GM06990 (cell line): ENCODE data around the gene EYA4.

Source experiments
- DNase-seq: peaks from one replicate; pipeline ENCODE4 v3.0.0-alpha.2; 2011; ENCODE audit not compliant: insufficient read length; ENCODE audit errors: extremely low read depth
- H3K27me3 ChIP-seq: replicated peaks from 2 replicates; pipeline ENCODE4 v1.6.0; 2011; ENCODE audit warnings: low read length; ENCODE audit not compliant: control insufficient read depth, insufficient read depth
- H3K36me3 ChIP-seq: 2 replicates; pipeline ENCODE4 v1.5.1; 2011; ENCODE audit warnings: low read length; ENCODE audit not compliant: control insufficient read depth, insufficient read depth
- H3K4me3 ChIP-seq: replicated peaks from 2 replicates; pipeline ENCODE4 v1.5.1; 2011; ENCODE audit warnings: low read depth, mild to moderate bottlenecking, control low read depth, low read length
- CTCF ChIP-seq: IDR thresholded peaks from 2 replicates; pipeline ENCODE4 v1.5.1; 2011; ENCODE audit warnings: low read length, control low read depth, mild to moderate bottlenecking, inconsistent platforms; ENCODE audit not compliant: insufficient read depth, poor library complexity, severe bottlenecking

The EYA4 gene

GRCh38 chr6:133315811-133316210 is 74.7 kb downstream of the EYA4 start:
- DNase-seq: no peak
- TF ChIP-seq CTCF: no peak
- no peaks in the 10 kb centered on the region; the same call in 1 of the 2 replicates for H3K27me3 ChIP-seq
- no peaks in the 10 kb centered on the region for H3K36me3 ChIP-seq
- H3K4me3 ChIP-seq: no peak overlapping the region

GRCh38 chr6:133317704-133318103 is 76.5 kb downstream of the EYA4 start:
- DNase-seq: no peak
- no peak overlapping the region for H3K4me3 ChIP-seq
- H3K36me3 ChIP-seq: no peaks in the 10 kb centered on the region
- H3K27me3 ChIP-seq: no peaks in the 10 kb centered on the region
- no peak for TF ChIP-seq CTCF

GRCh38 chr6:133326584-133326983 is 85.4 kb downstream of the EYA4 start:
- H3K36me3 ChIP-seq: no peaks in the 10 kb centered on the region
- H3K4me3 ChIP-seq: no peak overlapping the region
- no peak for DNase-seq
- H3K27me3 ChIP-seq: no peaks in the 10 kb centered on the region
- no peak for TF ChIP-seq CTCF

GRCh38 chr6:133333852-133334251 is 92.7 kb downstream of the EYA4 start:
- Histone ChIP-seq H3K4me3 (no peak overlapping the region), H3K36me3 (no peaks in the 10 kb centered on the region), H3K27me3 (no peaks in the 10 kb centered on the region)
- DNase-seq: no peak
- TF ChIP-seq CTCF: no peak

- no peak for TF ChIP-seq CTCF
- DNase-seq: no peak
- H3K4me3 ChIP-seq: no peak overlapping the region
- no peaks in the 10 kb centered on the region; the same call in 1 of the 2 replicates for H3K27me3 ChIP-seq
- H3K36me3 ChIP-seq: no peaks in the 10 kb centered on the region
Measured at GRCh38 chr6:133337308-133337707, 96.2 kb downstream of the EYA4 start.
